GM23338 (cell line): ENCODE data around the gene PKM. TPM values are rescaled to one million over a fixed set of nuclear protein-coding genes. Genes with fewer than 3 reads are reported as not detected.

Source experiments
- ATAC-seq: fragments of 200-7000 bp; cut with Tn5 transposase; 3 replicates; pipeline ENCODE4 v1.9.1; 2020
- DNase-seq: peaks from one replicate; pipeline ENCODE4 v3.0.0-alpha.2; 2015; ENCODE audit warnings: low spot score
- H2AFZ ChIP-seq: fragments of 200-600 bp; sonication (generic); 2 replicates; pipeline ENCODE4 v1.8.0; 2016; ENCODE audit warnings: antibody characterized with exemption, mild to moderate bottlenecking, moderate library complexity
- H3F3A ChIP-seq: fragments of 200-600 bp; sonication (generic); replicated peaks from 2 replicates; pipeline ENCODE4 v1.8.0; 2017; ENCODE audit warnings: antibody characterized with exemption, mixed run types, low read depth
- H3K27ac ChIP-seq: fragments of 200-600 bp; sonication (generic); 2 replicates; pipeline ENCODE4 v1.6.1; 2016; ENCODE audit warnings: low read depth
- H3K27me3 ChIP-seq: fragments of 200-600 bp; sonication (generic); 2 replicates; pipeline ENCODE4 v1.8.0; 2016; ENCODE audit warnings: mild to moderate bottlenecking, mixed run types, moderate library complexity; ENCODE audit not compliant: insufficient read depth
- H3K36me3 ChIP-seq: fragments of 200-600 bp; sonication (generic); 2 replicates; pipeline ENCODE4 v1.8.0; 2016; ENCODE audit warnings: mild to moderate bottlenecking; ENCODE audit not compliant: insufficient read depth
- H3K4me1 ChIP-seq: fragments of 200-600 bp; sonication (generic); 2 replicates; pipeline ENCODE4 v1.8.0; 2016; ENCODE audit warnings: mild to moderate bottlenecking, moderate library complexity; ENCODE audit not compliant: insufficient read depth
- H3K4me2 ChIP-seq: fragments of 200-600 bp; sonication (generic); 2 replicates; pipeline ENCODE4 v1.7.1; 2017; ENCODE audit warnings: mixed run types
- H3K4me3 ChIP-seq: fragments of 200-600 bp; sonication (generic); 2 replicates; pipeline ENCODE4 v1.6.1; 2016; ENCODE audit warnings: mixed run types
- H3K79me2 ChIP-seq: fragments of 200-600 bp; sonication (generic); replicated peaks from 2 replicates; pipeline ENCODE4 v1.8.0; 2017; ENCODE audit warnings: mild to moderate bottlenecking; ENCODE audit not compliant: insufficient read depth
- H3K9me2 ChIP-seq: fragments of 200-600 bp; sonication (generic); 2 replicates; pipeline ENCODE4 v1.8.0; 2017; ENCODE audit not compliant: insufficient read depth
- H4K20me1 ChIP-seq: fragments of 200-600 bp; sonication (generic); replicated peaks from 2 replicates; pipeline ENCODE4 v1.8.0; 2017; ENCODE audit warnings: mild to moderate bottlenecking; ENCODE audit not compliant: insufficient read depth
- H3K27ac Mint-ChIP-seq: 2 replicates; pipeline ENCODE4 v1.8.0; 2020; ENCODE audit warnings: inconsistent platforms, mild to moderate bottlenecking, moderate library complexity, mixed read lengths
- H3K27me3 Mint-ChIP-seq: 3 replicates; pipeline ENCODE4 v1.8.0; 2022; ENCODE audit warnings: low read depth, mild to moderate bottlenecking, moderate library complexity, mixed read lengths, inconsistent platforms; ENCODE audit not compliant: insufficient read depth, poor library complexity
- H3K36me3 Mint-ChIP-seq: 3 replicates; pipeline ENCODE4 v1.8.0; 2021; ENCODE audit warnings: low read depth, mild to moderate bottlenecking, inconsistent platforms, moderate library complexity, mixed read lengths
- H3K4me1 Mint-ChIP-seq: 3 replicates; pipeline ENCODE4 v1.8.0; 2020; ENCODE audit warnings: mild to moderate bottlenecking, inconsistent platforms, mixed read lengths
- H3K4me3 Mint-ChIP-seq: 3 replicates; pipeline ENCODE4 v1.8.0; 2021; ENCODE audit warnings: moderate library complexity, mild to moderate bottlenecking, inconsistent platforms, mixed read lengths
- H3K9me3 Mint-ChIP-seq: 3 replicates; pipeline ENCODE4 v1.8.0; 2020; ENCODE audit warnings: moderate library complexity, mild to moderate bottlenecking, inconsistent platforms, mixed read lengths
- CREB1 ChIP-seq: fragments of 250-450 bp; sonication (Bioruptor Pico); IDR thresholded peaks from 2 replicates; pipeline ENCODE4 v1.5.0; 2020; ENCODE audit warnings: low read depth, mild to moderate bottlenecking, moderate library complexity
- ETS1 ChIP-seq: IDR thresholded peaks from 2 replicates; pipeline ENCODE4 v1.6.1; 2016; ENCODE audit warnings: antibody characterized with exemption
- EZH2 ChIP-seq: fragments of 200-600 bp; sonication (generic); IDR thresholded peaks from one replicate; pipeline ENCODE4 v1.8.0; 2017; ENCODE audit warnings: antibody characterized with exemption, mild to moderate bottlenecking, low read depth; ENCODE audit not compliant: unreplicated experiment
- EZH2phosphoT487 ChIP-seq: fragments of 200-600 bp; sonication (generic); IDR thresholded peaks from one replicate; pipeline ENCODE4 v1.8.1; 2018; ENCODE audit warnings: antibody characterized with exemption; ENCODE audit not compliant: unreplicated experiment
- JUNB ChIP-seq: IDR thresholded peaks from one replicate; pipeline ENCODE4 v1.6.1; 2016; ENCODE audit warnings: antibody characterized with exemption; ENCODE audit not compliant: unreplicated experiment
- REST ChIP-seq: IDR thresholded peaks from one replicate; pipeline ENCODE4 v1.6.1; 2018; ENCODE audit warnings: antibody characterized with exemption; ENCODE audit not compliant: unreplicated experiment
- STAT1 ChIP-seq: IDR thresholded peaks from one replicate; pipeline ENCODE4 v1.6.1; 2016; ENCODE audit warnings: antibody characterized with exemption; ENCODE audit not compliant: unreplicated experiment
- ZNF462 ChIP-seq: fragments of 250-450 bp; sonication (Bioruptor Pico); IDR thresholded peaks from 2 replicates; pipeline ENCODE4 v1.5.0; 2020; ENCODE audit warnings: mild to moderate bottlenecking, moderate library complexity
- polyA plus RNA-seq: library from polyadenylated mRNA; unstranded; fragments of >200 nt; fragmentation: Nextera tagmentation; extraction: Ambion mirVana; gene quantifications from 2 replicates; pipeline ENCODE4 v1.2.1, GENCODE V29; 2016
- total RNA-seq: library from RNA; depleted of rRNA; stranded (reverse); fragments of >200 nt; shearing (Covaris generic); gene quantifications from 2 replicates; pipeline ENCODE4 v1.2.3, GENCODE V29; 2014

The PKM gene
- total and polyA plus RNA-seq, 2 experiments from 2014 or later, result 432 to 1,137 TPM

GRCh38 chr15:72176159-72176558, 54.8 kb downstream of the PKM start (continued):
- TF ChIP-seq ZNF462 (CRISPR knock-in tag) (no peak), CREB1 (CRISPR knock-in tag) (no peak)

GRCh38 chr15:72175186-72176044, 55.6 kb downstream of the PKM start:
- H3K36me3 ChIP-seq, result no peaks in the 10 kb centered on the region
- Mint-ChIP-seq H3K36me3 (no peaks in the 10 kb centered on the region), H3K27me3 (peaks cover 7% of the 10 kb centered on the region), H3K9me3 (no peaks in the 10 kb centered on the region; the same call in 2 of the 3 replicates), H3K27ac (no peak overlapping the region), H3K4me1 (peaks cover 23% of the 10 kb centered on the region), H3K4me3 (no peak overlapping the region)
- H2AFZ ChIP-seq, result no peak overlapping the region
- DNase-seq (no peak), ATAC-seq (no peak)
- H3K27ac ChIP-seq, result no peak overlapping the region
- H3K4me3 ChIP-seq, result no peak overlapping the region
- no peaks in the 10 kb centered on the region for H3F3A ChIP-seq
- no peaks in the 10 kb centered on the region for H4K20me1 ChIP-seq
- H3K79me2 ChIP-seq, result no peaks in the 10 kb centered on the region
- no peak overlapping the region for H3K4me2 ChIP-seq
- no peaks in the 10 kb centered on the region for H3K4me1 ChIP-seq
- no peaks in the 10 kb centered on the region for H3K27me3 ChIP-seq
- H3K9me2 ChIP-seq, result no peaks in the 10 kb centered on the region
- TF ChIP-seq STAT1 (no peak), JUNB (no peak), EZH2phosphoT487 (no peak), REST (no peak), ETS1 (no peak), EZH2 (no peak), CREB1 (CRISPR knock-in tag) (no peak)
